HFFc6 (cell line): Measurements from ENCODE around the gene CTSW. TPM values are rescaled to one million over a fixed set of nuclear protein-coding genes. Genes with fewer than 3 reads are reported as not detected.
A peak's percentile ranks its signal among the peaks of the same experiment; 100 is the strongest.

ENCODE experiments used
- DNase-seq: peaks from one replicate; pipeline ENCODE4 v3.0.0-alpha.2; 2018
- H3K27ac Mint-ChIP-seq: 2 replicates; pipeline ENCODE4 v1.8.0; 2020; ENCODE audit warnings: mild to moderate bottlenecking, mixed read lengths
- H3K27me3 Mint-ChIP-seq: 2 replicates; pipeline ENCODE4 v1.8.0; 2021; ENCODE audit warnings: mild to moderate bottlenecking, moderate library complexity, mixed read lengths; ENCODE audit not compliant: insufficient read depth
- H3K36me3 Mint-ChIP-seq: 2 replicates; pipeline ENCODE4 v1.8.0; 2021; ENCODE audit warnings: low read depth, mixed read lengths
- H3K4me1 Mint-ChIP-seq: 2 replicates; pipeline ENCODE4 v1.8.0; 2020; ENCODE audit warnings: low read depth, mixed read lengths
- H3K4me3 Mint-ChIP-seq: 2 replicates; pipeline ENCODE4 v1.8.0; 2020; ENCODE audit warnings: mild to moderate bottlenecking, moderate library complexity, mixed read lengths
- H3K9me3 Mint-ChIP-seq: 2 replicates; pipeline ENCODE4 v1.8.0; 2020; ENCODE audit warnings: mild to moderate bottlenecking, mixed read lengths
- total RNA-seq, 6 experiments: library from RNA; stranded (reverse); fragmentation: NEBNext Ultra II Directional; extraction: Animal tissue kit (Norgen Biotek cat#: 25700); gene quantifications; 2 replicates in 1 of 6; 3 replicates in 5 of 6; pipeline ENCODE4 v1.2.3, GENCODE V29; 2021
- TF ChIP-seq, protein P1 (sequence below): fragments of 200-600 bp; sonication (generic); IDR thresholded peaks from 2 replicates; pipeline ENCODE4 v1.5.0; 2021; ENCODE audit warnings: antibody characterized with exemption, mild to moderate bottlenecking

CTSW gene
- total RNA-seq, 6 experiments from 2014 or later, result 0.11 to 0.22 (median 0.14) TPM; not detected in 2

DNA sequence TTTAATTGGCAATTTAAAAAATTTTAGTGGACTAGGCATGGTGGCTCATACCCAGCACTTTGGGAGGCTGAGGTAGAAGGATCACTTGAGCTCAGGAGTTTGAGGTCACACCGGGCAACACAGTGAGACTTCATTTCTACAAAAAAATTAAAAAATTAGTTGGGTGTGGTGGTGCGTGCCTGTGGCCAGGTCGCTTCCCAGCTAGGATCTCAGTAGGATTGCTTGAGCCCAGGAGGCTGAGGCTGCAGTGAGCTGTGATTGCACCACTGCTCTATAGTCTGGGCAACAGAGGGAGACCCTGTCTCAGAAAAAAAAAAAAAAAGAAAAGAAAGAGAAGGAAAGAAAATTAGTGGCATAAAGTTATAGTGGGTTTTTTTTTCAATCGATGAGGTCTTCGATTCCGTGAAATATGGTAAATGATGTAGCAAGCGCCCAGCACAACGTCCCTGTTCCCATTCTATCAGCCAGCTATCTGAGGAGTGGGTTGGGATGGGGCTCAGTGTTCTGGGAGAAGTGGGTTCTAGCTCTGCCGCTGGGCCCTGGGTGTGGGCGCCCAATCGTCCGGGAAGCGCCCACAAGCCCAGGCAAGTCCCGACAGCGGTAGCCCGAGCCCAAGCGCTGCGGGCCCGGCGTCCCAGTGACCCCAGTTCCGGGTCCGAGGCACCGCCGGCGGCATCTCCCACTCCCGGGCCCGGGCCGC is 19.2 kb downstream of the CTSW start:
- TF ChIP-seq, protein P1, sequence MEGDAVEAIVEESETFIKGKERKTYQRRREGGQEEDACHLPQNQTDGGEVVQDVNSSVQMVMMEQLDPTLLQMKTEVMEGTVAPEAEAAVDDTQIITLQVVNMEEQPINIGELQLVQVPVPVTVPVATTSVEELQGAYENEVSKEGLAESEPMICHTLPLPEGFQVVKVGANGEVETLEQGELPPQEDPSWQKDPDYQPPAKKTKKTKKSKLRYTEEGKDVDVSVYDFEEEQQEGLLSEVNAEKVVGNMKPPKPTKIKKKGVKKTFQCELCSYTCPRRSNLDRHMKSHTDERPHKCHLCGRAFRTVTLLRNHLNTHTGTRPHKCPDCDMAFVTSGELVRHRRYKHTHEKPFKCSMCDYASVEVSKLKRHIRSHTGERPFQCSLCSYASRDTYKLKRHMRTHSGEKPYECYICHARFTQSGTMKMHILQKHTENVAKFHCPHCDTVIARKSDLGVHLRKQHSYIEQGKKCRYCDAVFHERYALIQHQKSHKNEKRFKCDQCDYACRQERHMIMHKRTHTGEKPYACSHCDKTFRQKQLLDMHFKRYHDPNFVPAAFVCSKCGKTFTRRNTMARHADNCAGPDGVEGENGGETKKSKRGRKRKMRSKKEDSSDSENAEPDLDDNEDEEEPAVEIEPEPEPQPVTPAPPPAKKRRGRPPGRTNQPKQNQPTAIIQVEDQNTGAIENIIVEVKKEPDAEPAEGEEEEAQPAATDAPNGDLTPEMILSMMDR, result no peak
- peak overlapping the region; percentile 99 for H3K27ac Mint-ChIP-seq
- no peak for DNase-seq
- peaks cover 70% of the 10 kb centered on the region for H3K4me1 Mint-ChIP-seq
- H3K4me3 Mint-ChIP-seq, result peak overlapping the region; percentile 97
- peaks cover 18% of the 10 kb centered on the region for H3K9me3 Mint-ChIP-seq
- peaks cover 54% of the 10 kb centered on the region for H3K27me3 Mint-ChIP-seq
- peaks cover 47% of the 10 kb centered on the region for H3K36me3 Mint-ChIP-seq

DNA sequence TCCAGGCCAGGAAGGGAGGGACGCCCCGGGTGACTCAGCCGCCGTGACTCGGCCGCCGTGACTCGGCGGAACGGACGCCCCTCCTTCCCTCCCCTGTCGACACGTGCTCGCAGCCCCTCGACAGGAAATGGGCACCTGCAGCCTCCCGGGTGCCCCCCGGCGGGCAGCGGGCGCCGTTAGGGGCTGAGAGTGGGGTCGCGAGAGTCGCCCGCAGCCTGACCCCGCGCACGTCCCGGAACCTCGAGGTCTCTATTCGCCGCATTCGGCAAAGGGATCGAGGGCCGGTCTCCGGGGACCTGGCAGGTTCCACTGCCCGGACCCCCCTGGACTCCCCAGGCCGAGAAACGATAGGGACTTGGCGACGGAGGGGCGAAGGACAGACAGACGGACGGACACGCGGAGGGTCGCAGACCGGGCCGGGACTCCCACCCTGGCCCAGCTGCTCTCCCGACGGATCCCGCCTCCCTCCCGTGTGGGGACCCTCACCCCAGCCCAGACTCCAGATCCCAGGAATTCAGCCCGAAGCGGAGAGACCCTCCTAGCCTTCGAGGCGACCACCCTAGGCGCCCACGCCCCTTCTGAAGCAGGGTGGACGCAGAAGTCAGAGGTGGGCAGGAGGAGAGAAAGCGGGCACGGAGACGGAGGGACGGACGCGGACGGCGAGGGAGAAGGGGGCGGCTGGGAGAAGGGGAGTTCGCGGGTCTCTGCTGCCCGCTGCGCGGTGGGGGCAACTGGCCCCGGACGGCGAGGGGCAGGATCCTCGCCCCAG is 19.9 kb downstream of the CTSW start:
- Mint-ChIP-seq H3K9me3 (peaks cover 12% of the 10 kb centered on the region), H3K27ac (peak overlapping the region; percentile 95), H3K4me3 (peak overlapping the region; percentile 97), H3K27me3 (peaks cover 47% of the 10 kb centered on the region), H3K36me3 (peaks cover 40% of the 10 kb centered on the region), H3K4me1 (peaks cover 68% of the 10 kb centered on the region)
- peak; percentile 77 for DNase-seq
- TF ChIP-seq, protein P1, result peak; percentile 33; the same call in 1 of the 2 replicates

DNA sequence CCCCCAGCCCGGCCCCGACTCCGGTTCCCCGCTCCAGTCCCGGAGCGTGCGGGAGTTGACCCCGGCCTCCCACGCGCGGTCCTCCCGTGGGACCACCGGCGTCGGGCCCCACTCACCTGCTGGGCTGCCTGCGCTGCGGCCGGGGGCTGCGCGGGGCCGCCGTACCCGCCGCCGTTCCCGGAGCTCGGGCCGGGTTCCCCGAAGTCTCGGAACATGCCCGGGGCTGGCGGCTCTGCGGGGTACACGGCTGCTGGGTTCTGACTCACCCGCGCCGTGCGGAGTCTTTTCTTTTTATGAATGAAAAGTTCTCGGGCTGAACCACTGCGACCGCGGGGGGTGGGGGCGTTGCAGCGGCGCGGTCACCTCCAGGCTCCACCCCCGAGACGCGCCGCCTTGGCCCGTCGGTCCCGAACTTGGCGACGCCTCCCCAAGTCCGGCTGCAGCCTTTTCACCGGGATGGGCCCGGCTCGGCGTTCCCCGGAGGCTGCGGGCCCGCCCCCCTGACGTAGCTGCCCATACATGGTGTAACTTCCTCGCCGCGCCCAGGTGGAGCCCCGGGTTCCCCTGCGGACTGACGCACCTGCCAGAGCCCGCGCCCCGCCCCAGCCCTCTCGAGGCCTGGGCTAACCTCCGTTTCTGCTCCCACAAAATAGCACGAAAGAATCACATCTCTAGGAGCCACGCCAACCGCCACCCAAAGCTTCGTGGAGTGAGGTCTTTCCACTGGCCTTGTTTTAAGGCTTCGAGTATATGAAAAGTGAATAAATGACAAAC is 20.7 kb downstream of the CTSW start, which contains the start of gene FOSL1:
TSS of gene FOSL1 (minus strand) at position 264 of the 774 bp plus-strand sequence. CDS start at position 215, 49 bp downstream.
- TF ChIP-seq, protein P1, result no peak; the same call in 1 of the 2 replicates
- H3K36me3 Mint-ChIP-seq, result peaks cover 34% of the 10 kb centered on the region
- peaks cover 40% of the 10 kb centered on the region for H3K27me3 Mint-ChIP-seq
- DNase-seq, result peak; percentile 96
- H3K4me3 Mint-ChIP-seq, result peak within 1 kb of the TSS; percentile 97
- peak within 1 kb of the TSS; percentile 95 for H3K27ac Mint-ChIP-seq
- peaks cover 63% of the 10 kb centered on the region for H3K4me1 Mint-ChIP-seq
- peaks cover 12% of the 10 kb centered on the region for H3K9me3 Mint-ChIP-seq

DNA sequence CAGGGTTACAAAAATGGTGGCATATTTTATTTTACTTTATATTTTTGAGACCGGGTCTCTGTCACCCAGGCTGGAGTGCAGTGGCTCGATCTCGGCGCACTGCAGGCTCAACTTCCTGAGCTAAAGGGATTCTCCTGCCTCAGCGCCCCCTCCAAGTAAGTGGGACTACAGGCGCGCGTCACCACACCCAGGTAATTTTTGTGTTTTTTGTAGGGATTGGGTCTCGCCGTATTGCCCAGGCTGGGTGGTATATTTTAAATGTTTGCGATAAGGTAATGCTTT is 21.2 kb downstream of the CTSW start:
- H3K36me3 Mint-ChIP-seq, result peaks cover 29% of the 10 kb centered on the region
- peaks cover 12% of the 10 kb centered on the region for H3K9me3 Mint-ChIP-seq
- DNase-seq, result no peak
- peak overlapping the region; percentile 95 for H3K27ac Mint-ChIP-seq
- peaks cover 58% of the 10 kb centered on the region for H3K4me1 Mint-ChIP-seq
- H3K4me3 Mint-ChIP-seq, result peak overlapping the region; percentile 67
- TF ChIP-seq, protein P1, result no peak
- peaks cover 35% of the 10 kb centered on the region for H3K27me3 Mint-ChIP-seq

DNA sequence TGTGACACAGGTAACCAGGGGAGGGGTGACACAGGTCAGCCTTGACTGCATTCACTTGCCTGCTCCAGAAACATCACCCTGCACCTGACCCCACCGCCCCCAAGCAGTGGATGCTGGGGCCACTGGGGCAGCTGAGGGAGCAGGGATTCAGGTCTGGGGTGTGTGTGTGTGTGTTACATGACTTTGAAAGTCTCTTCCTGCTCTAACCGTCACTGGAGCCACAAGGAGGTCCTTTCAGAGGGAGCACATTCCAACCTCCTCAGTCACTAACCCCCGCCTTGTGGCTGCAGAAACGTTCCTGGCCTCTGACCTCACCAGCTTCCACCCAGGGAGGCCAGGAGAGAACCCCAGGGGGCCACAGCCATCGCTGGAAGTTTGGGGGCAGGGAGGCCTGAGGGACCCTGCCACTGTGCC is 23.4 kb downstream of the CTSW start:
- TF ChIP-seq, protein P1, result no peak
- DNase-seq, result peak; percentile 93
- H3K27me3 Mint-ChIP-seq, result peaks cover 14% of the 10 kb centered on the region
- peaks cover 5% of the 10 kb centered on the region for H3K9me3 Mint-ChIP-seq
- peaks cover 10% of the 10 kb centered on the region for H3K36me3 Mint-ChIP-seq
- peaks cover 54% of the 10 kb centered on the region for H3K4me1 Mint-ChIP-seq
- H3K27ac Mint-ChIP-seq, result peak overlapping the region; percentile 95
- peak overlapping the region; percentile 68 for H3K4me3 Mint-ChIP-seq
